SK-N-MC (cell line): ENCODE results near the gene PDLIM5.

Experiments used
- DNase-seq: peaks from one replicate; pipeline ENCODE4 v3.0.0-alpha.2; 2011; ENCODE audit warnings: low read depth, low spot score
- H3K27ac ChIP-seq: fragments of 200-600 bp; sonication (generic); 2 replicates; pipeline ENCODE4 v1.5.1; 2016; ENCODE audit warnings: mixed run types
- H3K36me3 ChIP-seq: fragments of 200-600 bp; sonication (generic); 2 replicates; pipeline ENCODE4 v1.6.1; 2017; ENCODE audit warnings: antibody characterized with exemption, low read length, mixed read lengths; ENCODE audit not compliant: insufficient read depth
- H3K4me3 ChIP-seq: fragments of 200-600 bp; sonication (generic); 2 replicates; pipeline ENCODE4 v1.5.1; 2016
- H3K9ac ChIP-seq: fragments of 200-600 bp; sonication (generic); 2 replicates; pipeline ENCODE4 v1.8.0; 2017; ENCODE audit warnings: mixed run types, mixed read lengths; ENCODE audit not compliant: insufficient read length
- H3K9me3 ChIP-seq: fragments of 200-600 bp; sonication (generic); 2 replicates; pipeline ENCODE4 v1.6.1; 2017; ENCODE audit warnings: low read depth, mild to moderate bottlenecking, antibody characterized with exemption, low read length, moderate library complexity, mixed read lengths
- EZH2 ChIP-seq: fragments of 200-600 bp; sonication (generic); IDR thresholded peaks from one replicate; pipeline ENCODE4 v1.6.1; 2017; ENCODE audit warnings: antibody characterized with exemption
- FOXP2 ChIP-seq: optimal IDR thresholded peaks from 2 replicates; pipeline ENCODE3; 2011; ENCODE audit warnings: mild to moderate bottlenecking, moderate library complexity; ENCODE audit not compliant: insufficient read depth; ENCODE audit errors: extremely low read length, control extremely low read depth
- POLR2AphosphoS5 ChIP-seq: IDR thresholded peaks from 2 replicates; pipeline ENCODE4 v1.6.1; 2012; ENCODE audit warnings: mild to moderate bottlenecking, low read depth, low read length, borderline replicate concordance

The PDLIM5 gene

GRCh38 chr4:94562285-94562684 lies 110.5 kb downstream of the PDLIM5 start:
- no peak for TF ChIP-seq FOXP2
- no peak for TF ChIP-seq EZH2
- DNase-seq: no peak
- Histone ChIP-seq H3K9me3 (no peaks in the 10 kb centered on the region), H3K9ac (no peak overlapping the region), H3K36me3 (no peaks in the 10 kb centered on the region), H3K4me3 (no peak overlapping the region), H3K27ac (no peak overlapping the region)

GRCh38 chr4:94564252-94564651 lies 112.5 kb downstream of the PDLIM5 start:
- no peak overlapping the region for H3K9ac ChIP-seq
- no peaks in the 10 kb centered on the region for H3K36me3 ChIP-seq
- no peak for DNase-seq
- TF ChIP-seq EZH2: no peak
- no peak for TF ChIP-seq POLR2AphosphoS5
- TF ChIP-seq FOXP2: no peak
- no peaks in the 10 kb centered on the region for H3K9me3 ChIP-seq
- H3K4me3 ChIP-seq: no peak overlapping the region
- H3K27ac ChIP-seq: no peak overlapping the region

GRCh38 chr4:94566420-94566819 lies 114.7 kb downstream of the PDLIM5 start:
- Histone ChIP-seq H3K27ac (no peak overlapping the region), H3K9me3 (no peaks in the 10 kb centered on the region), H3K4me3 (no peak overlapping the region), H3K9ac (no peak overlapping the region), H3K36me3 (no peaks in the 10 kb centered on the region)
- no peak for DNase-seq
- no peak for TF ChIP-seq POLR2AphosphoS5

GRCh38 chr4:94567811-94568210 lies 116.1 kb downstream of the PDLIM5 start:
- Histone ChIP-seq H3K9ac (no peak overlapping the region), H3K27ac (no peak overlapping the region), H3K4me3 (no peak overlapping the region), H3K9me3 (no peaks in the 10 kb centered on the region), H3K36me3 (no peaks in the 10 kb centered on the region)
- DNase-seq: no peak
- TF ChIP-seq POLR2AphosphoS5 (no peak), FOXP2 (no peak), EZH2 (no peak)

- no peak overlapping the region for H3K27ac ChIP-seq
- no peaks in the 10 kb centered on the region for H3K9me3 ChIP-seq
- H3K36me3 ChIP-seq: no peaks in the 10 kb centered on the region; the same call in 1 of the 2 replicates
- no peak for DNase-seq
- H3K9ac ChIP-seq: no peak overlapping the region
- TF ChIP-seq FOXP2: no peak
- no peak for TF ChIP-seq EZH2
- TF ChIP-seq POLR2AphosphoS5: no peak
- no peak overlapping the region for H3K4me3 ChIP-seq
Measured at GRCh38 chr4:94570558-94570957, 118.8 kb downstream of the PDLIM5 start.

GRCh38 chr4:94571298-94571697 lies 119.6 kb downstream of the PDLIM5 start:
- H3K9me3 ChIP-seq: no peaks in the 10 kb centered on the region
- no peak overlapping the region for H3K4me3 ChIP-seq
- H3K36me3 ChIP-seq: no peaks in the 10 kb centered on the region; the same call in 1 of the 2 replicates
- TF ChIP-seq FOXP2 (no peak), EZH2 (no peak), POLR2AphosphoS5 (no peak)
- H3K9ac ChIP-seq: no peak overlapping the region
- DNase-seq: no peak
- H3K27ac ChIP-seq: no peak overlapping the region

GRCh38 chr4:94571715-94572114 lies 120.0 kb downstream of the PDLIM5 start:
- no peak overlapping the region for H3K9ac ChIP-seq
- H3K36me3 ChIP-seq: no peaks in the 10 kb centered on the region; the same call in 1 of the 2 replicates
- H3K27ac ChIP-seq: no peak overlapping the region
- TF ChIP-seq FOXP2 (no peak), EZH2 (no peak), POLR2AphosphoS5 (no peak)
- DNase-seq: no peak
- no peaks in the 10 kb centered on the region for H3K9me3 ChIP-seq
- no peak overlapping the region for H3K4me3 ChIP-seq

- Histone ChIP-seq H3K4me3 (no peak overlapping the region), H3K9ac (no peak overlapping the region), H3K36me3 (no peaks in the 10 kb centered on the region; the same call in 1 of the 2 replicates), H3K9me3 (no peaks in the 10 kb centered on the region), H3K27ac (no peak overlapping the region)
- DNase-seq: no peak
- TF ChIP-seq FOXP2: no peak
- TF ChIP-seq POLR2AphosphoS5: no peak
- no peak for TF ChIP-seq EZH2
Measured at GRCh38 chr4:94574050-94574449, 122.3 kb downstream of the PDLIM5 start.

- Histone ChIP-seq H3K9me3 (no peaks in the 10 kb centered on the region), H3K27ac (no peak overlapping the region), H3K9ac (no peak overlapping the region), H3K4me3 (no peak overlapping the region), H3K36me3 (no peaks in the 10 kb centered on the region; the same call in 1 of the 2 replicates)
- TF ChIP-seq EZH2 (no peak), FOXP2 (no peak), POLR2AphosphoS5 (no peak)
- no peak for DNase-seq
Measured at GRCh38 chr4:94574616-94575015, 122.9 kb downstream of the PDLIM5 start.
